ENCODE measurements around the gene HPCA. TPM values are rescaled to one million over a fixed set of nuclear protein-coding genes. Genes with fewer than 3 reads are reported as not detected.

Gene HPCA
- total and polyA plus RNA-seq, 11 donors = 0.29 TPM; not detected in 10

GRCh38 chr1:32928285-32928684 is 42.0 kb downstream of the HPCA start:
- Histone ChIP-seq H3K4me3 (no peak overlapping the region), H3K27me3 (peaks cover 0 to 26% (median 0%) of the 10 kb centered on the region in 9 donors), H3K27ac (no peak overlapping the region), H3K9me3 (no peaks in the 10 kb centered on the region), H3K36me3 (no peaks in the 10 kb centered on the region), H3K4me1 (peaks cover 0 to 20% (median 10%) of the 10 kb centered on the region in 12 donors)
- ATAC-seq = no peak
- no peak for DNase-seq
- intact Hi-C loops (cut with DNase I) = no loop called here
- TF ChIP-seq POLR2A (IDR thresholded peaks at IDR 0.05) (no peak), CTCF (IDR thresholded peaks at IDR 0.05) (no peak)
- 93 to 97% (median 96%) methylated on average over 2 of the region's 2 CpGs for WGBS, 4 donors

GRCh38 chr1:32928715-32929114 is 42.4 kb downstream of the HPCA start:
- no peak for DNase-seq
- Histone ChIP-seq H3K27me3 (peaks cover 0 to 21% (median 0%) of the 10 kb centered on the region in 9 donors), H3K4me3 (no peak overlapping the region), H3K27ac (no peak overlapping the region), H3K4me1 (peaks cover 0 to 24% (median 13%) of the 10 kb centered on the region in 12 donors), H3K36me3 (no peaks in the 10 kb centered on the region), H3K9me3 (no peaks in the 10 kb centered on the region)
- 87 to 91% (median 89%) methylated on average over 8 of the region's 8 CpGs for WGBS, 4 donors
- no peak for ATAC-seq
- TF ChIP-seq POLR2A (IDR thresholded peaks at IDR 0.05) = no peak
- TF ChIP-seq CTCF (IDR thresholded peaks at IDR 0.05) = no peak
- intact Hi-C loops (cut with DNase I) = no loop called here

GRCh38 chr1:32929366-32929765 is 43.1 kb downstream of the HPCA start:
- WGBS, 4 donors = 63 to 71% (median 68%) methylated on average over 2 of the region's 2 CpGs
- intact Hi-C loops (cut with DNase I) = no loop called here
- H3K4me1 ChIP-seq = peaks cover 0 to 30% (median 18%) of the 10 kb centered on the region in 12 donors

GRCh38 chr1:32931760-32932159 is 45.5 kb downstream of the HPCA start:
- Histone ChIP-seq H3K36me3 (peaks cover 0 to 24% (median 14%) of the 10 kb centered on the region in 9 donors), H3K27me3 (no peaks in the 10 kb centered on the region), H3K4me1 (peaks cover 0 to 20% (median 10%) of the 10 kb centered on the region in 12 donors), H3K9me3 (no peaks in the 10 kb centered on the region), H3K27ac (no peak overlapping the region), H3K4me3 (no peak overlapping the region)
- intact Hi-C loops (cut with DNase I) = loop anchor here (2.0 to 10.0 kb wide), 8 partner anchors 73 to 156 kb away; partner anchors contain the start of gene AZIN2 (in 6 of the 10)
- DNase-seq (no peak), ATAC-seq (no peak)
- TF ChIP-seq POLR2A (IDR thresholded peaks at IDR 0.05) (no peak), CTCF (IDR thresholded peaks at IDR 0.05) (no peak)
- 86 to 94% (median 89%) methylated on average over 1 of the region's 1 CpG for WGBS, 4 donors

More at GRCh38 chr1:32929366-32929765, 43.1 kb downstream of the HPCA start:
- H3K9me3 ChIP-seq = no peaks in the 10 kb centered on the region
- H3K36me3 ChIP-seq = peaks cover 0 to 3% (median 0%) of the 10 kb centered on the region in 9 donors
- no peak for TF ChIP-seq CTCF (IDR thresholded peaks at IDR 0.05)
- TF ChIP-seq POLR2A (IDR thresholded peaks at IDR 0.05) = no peak
- H3K27ac ChIP-seq = no peak overlapping the region
- no peak for DNase-seq
- no peak overlapping the region for H3K4me3 ChIP-seq
- H3K27me3 ChIP-seq = peaks cover 0 to 15% (median 0%) of the 10 kb centered on the region in 9 donors
- ATAC-seq = no peak

Measured in heart left ventricle (tissue), 16 donors.